IMR-90 (cell line): ENCODE measurements around the gene CDKN2A. TPM values are rescaled to one million over a fixed set of nuclear protein-coding genes. Genes with fewer than 3 reads are reported as not detected.

Experiments
- ATAC-seq: fragments of 200-7000 bp; cut with Tn5 transposase; 2 replicates; pipeline ENCODE4 v1.9.1; 2020; ENCODE audit warnings: low read depth, mild to moderate bottlenecking, moderate library complexity
- BruUV-seq: library from RNA; stranded (reverse); fragments of 400-500 nt; replicated peaks from 2 replicates; lab custom pipeline; 2021; lab: Mats Ljungman, UMichigan
- CTCF ChIA-PET: fragments of 300-600 bp; formaldehyde crosslinking; extraction: SDS; loops from one replicate; lab custom pipeline; 2021; ENCODE audit warnings: antibody characterized with exemption; lab: Yijun Ruan, JAX
- POLR2A ChIA-PET: fragments of 300-600 bp; sonication (Branson Sonifier 250); formaldehyde crosslinking; loops from one replicate; lab custom pipeline; 2022; ENCODE audit warnings: antibody characterized with exemption; ENCODE audit not compliant: unreplicated experiment; lab: Charles Lee
- DNase-seq: peaks from one replicate; pipeline ENCODE4 v3.0.0; 2013
- H2AFZ ChIP-seq: replicated peaks from 2 replicates; pipeline ENCODE3; 2013; ENCODE audit warnings: low read length, mild to moderate bottlenecking; ENCODE audit not compliant: poor library complexity
- H2AK5ac ChIP-seq: 2 replicates; pipeline ENCODE4 v1.6.1; 2013; ENCODE audit warnings: low read depth, low read length, inconsistent platforms
- H2AK9ac ChIP-seq: replicated peaks from 2 replicates; pipeline ENCODE3; 2013; ENCODE audit warnings: mild to moderate bottlenecking, low read depth, low read length, moderate library complexity; ENCODE audit not compliant: poor library complexity
- H2BK120ac ChIP-seq: 2 replicates; pipeline ENCODE4 v1.6.1; 2013; ENCODE audit warnings: low read depth, low read length, inconsistent platforms
- H2BK15ac ChIP-seq: 3 replicates; pipeline ENCODE4 v1.6.1; 2013; ENCODE audit warnings: low read depth, low read length, inconsistent platforms
- H2BK20ac ChIP-seq: 2 replicates; pipeline ENCODE4 v1.6.1; 2013; ENCODE audit warnings: low read depth, mild to moderate bottlenecking, inconsistent platforms, low read length, moderate library complexity
- H2BK5ac ChIP-seq: 2 replicates; pipeline ENCODE4 v1.6.1; 2013; ENCODE audit warnings: mild to moderate bottlenecking, low read depth, low read length, inconsistent platforms; ENCODE audit not compliant: poor library complexity, severe bottlenecking
- H3K14ac ChIP-seq: replicated peaks from 2 replicates; pipeline ENCODE4 v1.6.1; 2013; ENCODE audit warnings: low read depth, low read length, inconsistent platforms
- H3K18ac ChIP-seq: 2 replicates; pipeline ENCODE4 v1.6.1; 2013; ENCODE audit warnings: low read depth, low read length, control low read depth
- H3K23ac ChIP-seq: 2 replicates; pipeline ENCODE4 v1.6.1; 2013; ENCODE audit warnings: low read depth, low read length, inconsistent platforms
- H3K27ac ChIP-seq: 2 replicates; pipeline ENCODE4 v1.5.1; 2013; ENCODE audit warnings: mild to moderate bottlenecking, control low read depth, low read length; ENCODE audit not compliant: insufficient read depth
- H3K27me3 ChIP-seq: 2 replicates; pipeline ENCODE4 v1.6.1; 2013; ENCODE audit warnings: low read length; ENCODE audit not compliant: control insufficient read depth, insufficient read depth
- H3K36me3 ChIP-seq: 2 replicates; pipeline ENCODE4 v1.6.1; 2013; ENCODE audit warnings: low read length, mixed read lengths; ENCODE audit not compliant: control insufficient read depth, insufficient read depth
- H3K4ac ChIP-seq: 2 replicates; pipeline ENCODE4 v1.6.1; 2013; ENCODE audit warnings: low read depth, low read length, inconsistent platforms
- H3K4me1 ChIP-seq: 2 replicates; pipeline ENCODE4 v1.6.1; 2013; ENCODE audit warnings: low read length, mixed read lengths; ENCODE audit not compliant: control insufficient read depth, insufficient read depth
- H3K4me2 ChIP-seq: 2 replicates; pipeline ENCODE4 v1.6.1; 2013; ENCODE audit warnings: low read depth, mild to moderate bottlenecking, control low read depth, low read length, moderate library complexity
- H3K4me3 ChIP-seq: 2 replicates; pipeline ENCODE4 v1.5.1; 2013; ENCODE audit warnings: low read depth, mild to moderate bottlenecking, control low read depth, low read length, moderate library complexity; ENCODE audit not compliant: insufficient read depth
- H3K56ac ChIP-seq: 2 replicates; pipeline ENCODE4 v1.6.1; 2013; ENCODE audit warnings: low read length, inconsistent platforms; ENCODE audit not compliant: insufficient read depth; ENCODE audit errors: extremely low read depth
- H3K79me1 ChIP-seq, 2 experiments: 2 replicates each; pipeline ENCODE4 v1.6.1; 2013; ENCODE audit warnings: low read length in 2 of 2, inconsistent platforms in 1 of 2, low read depth in 1 of 2
- H3K9ac ChIP-seq: 2 replicates; pipeline ENCODE4 v1.6.1; 2013; ENCODE audit warnings: low read depth, low read length, control low read depth
- H3K9me1 ChIP-seq: 2 replicates; pipeline ENCODE4 v1.6.1; 2013; ENCODE audit warnings: low read length, inconsistent platforms; ENCODE audit not compliant: insufficient read depth
- H3K9me3 ChIP-seq: 2 replicates; pipeline ENCODE4 v1.6.1; 2013; ENCODE audit warnings: low read length; ENCODE audit not compliant: control insufficient read depth, insufficient read depth
- H4K20me1 ChIP-seq: 2 replicates; pipeline ENCODE4 v1.6.1; 2013; ENCODE audit warnings: low read length, inconsistent platforms; ENCODE audit not compliant: insufficient read depth
- H4K5ac ChIP-seq: 2 replicates; pipeline ENCODE4 v1.6.1; 2013; ENCODE audit warnings: mild to moderate bottlenecking, low read depth, low read length, control low read depth
- H4K8ac ChIP-seq, 2 experiments: 2 replicates each; pipeline ENCODE4 v1.6.1; 2013; ENCODE audit warnings: low read depth in 2 of 2, low read length in 2 of 2, control low read depth in 1 of 2, inconsistent platforms in 1 of 2
- H4K91ac ChIP-seq: 2 replicates; pipeline ENCODE4 v1.6.1; 2013; ENCODE audit warnings: low read depth, low read length, inconsistent platforms; ENCODE audit not compliant: insufficient read depth
- CEBPB ChIP-seq: IDR thresholded peaks from 2 replicates; pipeline ENCODE4 v1.6.1; 2012; ENCODE audit warnings: low read depth, low read length, improper control_type of control experiment
- ELK1 ChIP-seq: fragments of 150-350 bp; IDR thresholded peaks from 2 replicates; pipeline ENCODE4 v1.6.1; 2016; ENCODE audit warnings: low read depth, mild to moderate bottlenecking, low read length, moderate library complexity, borderline replicate concordance
- FOS ChIP-seq: fragments of 150-350 bp; IDR thresholded peaks from 2 replicates; pipeline ENCODE4 v1.6.1; 2016; ENCODE audit warnings: low read depth, low read length
- MAFK ChIP-seq: IDR thresholded peaks from 2 replicates; pipeline ENCODE4 v1.6.1; 2012; ENCODE audit warnings: low read depth, low read length, improper control_type of control experiment
- MAZ ChIP-seq: IDR thresholded peaks from 2 replicates; pipeline ENCODE4 v1.6.1; 2012; ENCODE audit warnings: low read depth, mild to moderate bottlenecking, low read length, improper control_type of control experiment, moderate library complexity, borderline replicate concordance
- MXI1 ChIP-seq: IDR thresholded peaks from 2 replicates; pipeline ENCODE4 v1.6.1; 2012; ENCODE audit warnings: low read depth, mild to moderate bottlenecking, low read length, moderate library complexity, borderline replicate concordance
- NFE2L2 ChIP-seq: fragments of 150-350 bp; IDR thresholded peaks from 2 replicates; pipeline ENCODE4 v1.6.1; 2016; ENCODE audit warnings: low read depth, mild to moderate bottlenecking, low read length
- POLR2A ChIP-seq: IDR thresholded peaks from 2 replicates; pipeline ENCODE4 v1.6.1; 2012; ENCODE audit warnings: mild to moderate bottlenecking, low read depth, low read length
- RAD21 ChIP-seq: IDR thresholded peaks from 2 replicates; pipeline ENCODE4 v1.6.1; 2012; ENCODE audit warnings: low read length, improper control_type of control experiment
- RCOR1 ChIP-seq: IDR thresholded peaks from 2 replicates; pipeline ENCODE4 v1.6.1; 2012; ENCODE audit warnings: mild to moderate bottlenecking, low read length, improper control_type of control experiment; ENCODE audit not compliant: insufficient replicate concordance
- RFX5 ChIP-seq: IDR thresholded peaks from 2 replicates; pipeline ENCODE4 v1.8.0; 2012; ENCODE audit warnings: low read depth, mild to moderate bottlenecking, low read length, moderate library complexity
- SMC3 ChIP-seq: fragments of 150-350 bp; IDR thresholded peaks from 2 replicates; pipeline ENCODE4 v1.6.1; 2016; ENCODE audit warnings: low read depth, mild to moderate bottlenecking, antibody characterized with exemption, low read length, moderate library complexity
- WGBS, 2 experiments: methylation state at CpG; one replicate each; pipeline versions ENCODE4 v1.1.5 to v1.1.7; 2013; ENCODE audit warnings: missing lambda C conversion rate in 2 of 2; ENCODE audit not compliant: insufficient read length in 1 of 2; ENCODE audit errors: extremely low coverage in 2 of 2; 5-methylcytosine and 5-hydroxymethylcytosine counted together
- dilution Hi-C: fragments of 300-500 bp; cut with HindIII; formaldehyde crosslinking; loops from one replicate; pipeline ENCODE4 v1.14.3; 2018; ENCODE audit warnings: low sequenced_read_pairs; ENCODE audit not compliant: unreplicated experiment
- in situ Hi-C: fragments of 300-500 bp; cut with MboI; formaldehyde crosslinking; loops from 3 replicates; pipeline ENCODE4 v1.14.3; 2019; ENCODE audit warnings: low sequenced_read_pairs, inconsistent platforms, mixed read lengths
- intact Hi-C: fragments of 100-400 bp; cut with micrococcal nuclease; formaldehyde crosslinking; loops from 2 replicates; pipeline ENCODE4 v1.10.0; 2022
- polyA plus RNA-seq, 3 experiments: library from polyadenylated mRNA; depleted of rRNA; stranded (reverse); fragments of >200 nt; gene quantifications; 2 replicates each; pipeline ENCODE4 v1.2.3, GENCODE V29; 2012; ENCODE audit warnings: low replicate concordance in 1 of 3
- total RNA-seq: library from RNA; depleted of rRNA; stranded (reverse); fragments of >200 nt; gene quantifications from 2 replicates; pipeline ENCODE4 v1.2.3, GENCODE V29; 2012

Gene CDKN2A
- total and polyA plus RNA-seq, 2 of the 4 experiments (the other 2 are of a cell fraction): 11.3 to 75.3 TPM

DNA sequence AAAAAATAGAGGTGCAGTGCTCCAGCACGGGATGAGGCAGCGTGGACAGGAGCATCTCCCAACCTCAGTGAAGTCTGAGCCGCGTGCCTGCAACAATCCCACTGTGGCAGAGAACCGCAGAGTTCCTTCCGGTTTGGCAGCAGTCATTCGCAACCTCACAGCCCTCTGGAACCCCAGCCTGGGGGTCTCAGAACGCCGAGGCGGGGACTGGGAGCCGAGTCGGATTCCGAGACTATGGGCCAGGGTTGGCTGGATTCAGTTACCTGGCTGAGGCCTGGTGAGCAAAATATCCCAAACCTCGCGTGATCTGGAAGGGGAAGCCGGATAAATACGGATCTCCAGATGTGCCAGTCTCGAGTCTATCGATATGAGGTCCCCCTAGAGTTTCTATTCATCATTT lies 27.0 kb downstream of the CDKN2A start:
- BruUV-seq: no TSS peak
- no peak overlapping the region for H3K4me3 ChIP-seq
- WGBS, 2 experiments: 65% methylated on average over 6 of the region's 19 CpGs; no CpG with 5 or more reads in 1 of the 2 experiments

More for the DNA sequence above, 27.0 kb downstream of the CDKN2A start:
- Histone ChIP-seq H3K4me1 (peaks cover 4% of the 10 kb centered on the region), H2BK15ac (no peak overlapping the region), H4K20me1 (no peaks in the 10 kb centered on the region), H3K9ac (no peak overlapping the region), H3K4ac (no peak overlapping the region), H2AFZ (no peak overlapping the region), H4K5ac (no peak overlapping the region), H2AK9ac (no peak overlapping the region), H3K27ac (no peak overlapping the region), H3K4me2 (no peak overlapping the region), H4K8ac (no peak overlapping the region), H2AK5ac (no peak overlapping the region), H3K23ac (no peak overlapping the region), H3K14ac (no peak overlapping the region), H3K79me1 (no peaks in the 10 kb centered on the region), H3K36me3 (peaks cover 11% of the 10 kb centered on the region; the same call in 1 of the 2 replicates), H3K27me3 (peaks cover 45% of the 10 kb centered on the region), H3K18ac (no peak overlapping the region), H2BK20ac (no peak overlapping the region), H2BK120ac (no peak overlapping the region), H2BK5ac (no peak overlapping the region), H3K9me1 (no peaks in the 10 kb centered on the region), H3K9me3 (peaks cover 12% of the 10 kb centered on the region; the same call in 1 of the 2 replicates), H3K56ac (no peak overlapping the region), H4K91ac (no peak overlapping the region)
- TF ChIP-seq POLR2A (no peak), RFX5 (no peak), RCOR1 (no peak), SMC3 (no peak), MXI1 (no peak), CEBPB (no peak), MAFK (no peak), ELK1 (no peak), NFE2L2 (no peak), FOS (no peak), MAZ (no peak), RAD21 (no peak)
- CTCF ChIA-PET: no interaction called here
- POLR2A ChIA-PET: no interaction called here
- no peak for ATAC-seq
- dilution Hi-C loops: no loop called here
- intact Hi-C loops: loop anchor here (5.0 kb wide), 1 partner anchor 135 kb away; no protein-coding TSS in a partner anchor
- DNase-seq: no peak
- in situ Hi-C loops: loop anchor here (10.0 kb wide), 1 partner anchor 152 kb away; no protein-coding TSS in a partner anchor
